Activated gamma-delta T cell treated with anti-CD3 and anti-CD28 coated beads, Interleukin-2, amount 50 U/mL, for 16 hours (primary cell): Measurements from ENCODE around the gene TMX1.

Experiments used
- DNase-seq: peaks from one replicate; pipeline ENCODE4 v3.0.0-alpha.2; 2020; ENCODE audit warnings: low read depth

Gene TMX1

GRCh38 chr14:51293149-51293911 is 53.3 kb downstream of the TMX1 start:
- DNase-seq, result no peak

GRCh38 chr14:51293912-51294389 is 53.9 kb downstream of the TMX1 start:
- DNase-seq, result no peak

DNA sequence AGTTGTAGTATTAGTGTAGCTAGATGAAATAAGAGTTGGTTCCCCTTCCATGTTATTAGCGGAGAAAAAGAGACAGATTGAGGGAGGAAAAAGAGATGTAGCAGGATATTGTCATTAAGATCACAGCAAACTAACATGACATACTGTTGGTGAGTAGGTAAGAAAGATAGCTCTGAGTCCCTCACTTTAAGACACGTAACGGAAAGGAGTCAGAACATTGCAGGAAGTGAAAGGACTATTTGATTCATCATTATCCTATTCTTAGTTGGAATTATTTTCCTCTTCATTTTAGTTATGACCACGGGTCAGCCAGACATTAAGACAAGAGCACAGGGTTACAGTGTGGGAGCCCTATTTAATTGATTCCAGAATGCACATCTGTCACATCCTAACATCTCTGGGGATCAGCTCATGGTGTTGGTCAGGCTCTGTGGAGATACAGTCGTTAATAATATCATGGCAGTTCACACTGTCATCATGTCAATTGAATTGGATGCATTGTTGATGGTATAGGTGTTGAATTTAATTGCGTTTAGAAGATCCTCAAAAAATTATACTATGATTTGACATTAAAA is 55.0 kb downstream of the TMX1 start:
- no peak for DNase-seq

DNA sequence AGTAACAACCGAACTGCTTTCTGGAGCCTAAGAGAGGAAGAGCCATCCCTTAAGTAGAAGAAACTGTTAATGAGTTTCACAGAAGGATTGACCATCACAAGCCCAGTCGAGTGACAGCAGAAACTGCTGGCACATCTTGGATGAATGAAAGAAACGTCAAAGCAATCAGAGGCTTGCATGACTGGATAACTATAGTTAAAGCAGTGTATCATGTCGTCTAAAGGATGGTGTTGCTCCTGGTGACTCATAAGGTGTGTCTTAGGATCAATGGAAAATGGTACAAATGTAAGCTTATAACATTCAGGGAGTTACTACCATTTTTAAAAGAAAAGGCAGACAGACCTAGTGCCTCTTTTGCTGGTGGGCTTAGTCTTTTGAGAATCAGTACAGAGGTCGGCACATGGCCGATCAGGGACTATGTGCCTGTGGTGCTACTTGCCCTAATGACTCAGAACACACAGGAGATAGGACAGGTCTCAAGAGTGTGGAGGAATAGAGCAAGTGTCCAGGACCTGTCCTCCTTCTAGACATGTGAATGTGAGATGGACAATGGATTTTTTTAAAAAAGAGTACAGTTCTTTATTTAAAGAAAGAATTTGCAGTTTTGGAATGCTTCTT is 55.7 kb downstream of the TMX1 start:
- no peak for DNase-seq

- DNase-seq, result no peak
Measured at GRCh38 chr14:51297066-51297465, 57.0 kb downstream of the TMX1 start.

- DNase-seq, result no peak
Measured at GRCh38 chr14:51298895-51299294, 58.8 kb downstream of the TMX1 start.

GRCh38 chr14:51302295-51303030 is 62.4 kb downstream of the TMX1 start:
- DNase-seq, result no peak

GRCh38 chr14:51304438-51304837 is 64.4 kb downstream of the TMX1 start:
- no peak for DNase-seq

DNA sequence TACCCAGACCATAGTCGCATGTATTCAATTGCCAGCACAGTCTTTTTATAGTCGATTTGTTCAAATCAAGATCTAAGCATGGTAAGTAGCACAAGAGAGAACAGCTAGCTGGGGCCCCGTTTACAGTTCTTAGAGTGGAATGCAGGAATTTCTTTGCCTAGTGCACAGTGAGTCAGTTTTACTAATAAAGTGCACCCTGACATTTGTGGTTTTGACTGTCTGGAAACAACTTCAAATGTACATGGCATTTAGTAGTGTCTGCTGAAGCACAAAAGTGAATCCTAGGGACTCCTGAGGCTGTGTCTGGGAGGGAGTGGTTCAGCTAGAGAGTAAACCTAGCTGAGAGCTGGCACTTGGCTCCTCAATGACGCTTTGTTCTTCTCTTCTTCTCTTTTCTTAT is 64.9 kb downstream of the TMX1 start:
- DNase-seq, result no peak

DNA sequence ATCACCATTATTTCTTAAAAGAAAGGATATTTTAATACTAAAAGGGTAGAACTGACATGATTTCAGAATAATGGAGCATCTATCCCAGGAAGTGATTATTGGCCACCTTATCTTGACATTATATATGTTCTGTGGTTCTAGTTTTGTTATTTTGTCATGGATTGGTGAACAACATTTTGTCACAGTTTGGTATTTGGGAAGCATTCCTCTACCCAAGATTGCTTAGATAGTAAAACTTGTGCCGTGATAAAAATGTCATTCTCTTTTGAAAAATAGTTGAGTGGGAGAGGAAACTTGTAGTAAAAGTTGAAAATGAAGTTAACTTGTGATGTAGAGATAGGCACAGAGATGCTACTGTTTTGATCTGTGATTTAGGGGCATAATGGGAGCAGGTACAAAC is 65.7 kb downstream of the TMX1 start:
- no peak for DNase-seq
